Activated B cell treated with CpG ODN at 0.5 μM for 24 hours (primary cell): ENCODE data around the gene BCL3. TPM values are rescaled to one million over a fixed set of nuclear protein-coding genes. Genes with fewer than 3 reads are reported as not detected.

ENCODE experiments used
- ATAC-seq: fragments of 200-7000 bp; cut with Tn5 transposase; one replicate; pipeline ENCODE4 v1.10.0; 2021; ENCODE audit warnings: low read depth, mild to moderate bottlenecking, moderate library complexity
- CTCF ChIA-PET: fragments of 350-600 bp; sonication (Branson Sonifier 250); formaldehyde crosslinking; loops from one replicate; lab custom pipeline; 2021; ENCODE audit warnings: antibody characterized with exemption; lab: Charles Lee
- POLR2A ChIA-PET: fragments of 350-600 bp; sonication (Branson Sonifier 250); formaldehyde crosslinking; loops from one replicate; lab custom pipeline; 2021; ENCODE audit warnings: antibody characterized with exemption; lab: Charles Lee
- DNase-seq: peaks from one replicate; pipeline ENCODE4 v3.0.0; 2022
- H3K27ac Mint-ChIP-seq: one replicate; pipeline ENCODE4 v1.8.0; 2020; ENCODE audit warnings: mixed read lengths
- H3K27me3 Mint-ChIP-seq: one replicate; pipeline ENCODE4 v1.8.0; 2021; ENCODE audit warnings: mixed read lengths
- H3K36me3 Mint-ChIP-seq: one replicate; pipeline ENCODE4 v1.8.0; 2021; ENCODE audit warnings: low read depth, mixed read lengths
- H3K4me1 Mint-ChIP-seq: one replicate; pipeline ENCODE4 v1.8.0; 2021; ENCODE audit warnings: mixed read lengths
- H3K4me3 Mint-ChIP-seq: one replicate; pipeline ENCODE4 v1.8.0; 2020; ENCODE audit warnings: mild to moderate bottlenecking, mixed read lengths
- H3K9me3 Mint-ChIP-seq: one replicate; pipeline ENCODE4 v1.8.0; 2020; ENCODE audit warnings: mixed read lengths
- intact Hi-C: fragments of 100-400 bp; cut with micrococcal nuclease; formaldehyde crosslinking; loops from one replicate; pipeline ENCODE4 v1.15.1; 2024
- total RNA-seq: library from RNA; stranded (reverse); gene quantifications from 2 replicates; pipeline ENCODE4 v1.2.3, GENCODE V29; 2022
- TF ChIP-seq, protein P1 (sequence below): fragments of 200-600 bp; IDR thresholded peaks from one replicate; pipeline ENCODE4 v1.8.0; 2022; ENCODE audit warnings: antibody characterized with exemption, mild to moderate bottlenecking

Gene BCL3
- total RNA-seq, 1 donor from 2014 or later, result 149 TPM

DNA sequence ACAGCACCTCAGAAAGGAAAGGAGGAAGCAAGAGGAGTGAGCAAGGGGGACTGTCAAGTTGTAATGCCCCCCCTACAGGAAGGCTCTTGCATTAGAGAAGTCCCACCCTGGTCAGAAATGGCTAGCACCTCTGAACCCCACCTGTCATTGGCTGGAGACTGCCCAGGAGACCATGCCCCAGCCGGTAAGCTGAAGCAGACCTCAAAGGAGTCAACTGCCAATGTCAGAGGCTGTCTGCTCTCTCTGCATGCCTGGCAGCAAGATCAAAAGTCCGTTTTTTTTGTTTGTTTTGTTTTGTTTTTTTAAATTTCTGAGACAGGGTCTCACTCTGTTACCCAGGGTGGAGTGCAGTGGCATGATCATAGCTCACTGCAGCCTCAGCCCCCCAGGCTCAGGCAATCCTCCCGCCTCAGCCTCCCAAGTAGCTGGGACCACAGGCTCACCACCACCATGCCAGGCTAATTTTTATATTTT lies 8.1 kb upstream of the BCL3 start:
- H3K9me3 Mint-ChIP-seq, result no peaks in the 10 kb centered on the region
- no peak overlapping the region for H3K4me3 Mint-ChIP-seq
- no peaks in the 10 kb centered on the region for H3K36me3 Mint-ChIP-seq
- DNase-seq, result no peak
- no peaks in the 10 kb centered on the region for H3K27me3 Mint-ChIP-seq
- ATAC-seq, result no peak
- intact Hi-C loops, result no loop called here
- TF ChIP-seq, protein P1, sequence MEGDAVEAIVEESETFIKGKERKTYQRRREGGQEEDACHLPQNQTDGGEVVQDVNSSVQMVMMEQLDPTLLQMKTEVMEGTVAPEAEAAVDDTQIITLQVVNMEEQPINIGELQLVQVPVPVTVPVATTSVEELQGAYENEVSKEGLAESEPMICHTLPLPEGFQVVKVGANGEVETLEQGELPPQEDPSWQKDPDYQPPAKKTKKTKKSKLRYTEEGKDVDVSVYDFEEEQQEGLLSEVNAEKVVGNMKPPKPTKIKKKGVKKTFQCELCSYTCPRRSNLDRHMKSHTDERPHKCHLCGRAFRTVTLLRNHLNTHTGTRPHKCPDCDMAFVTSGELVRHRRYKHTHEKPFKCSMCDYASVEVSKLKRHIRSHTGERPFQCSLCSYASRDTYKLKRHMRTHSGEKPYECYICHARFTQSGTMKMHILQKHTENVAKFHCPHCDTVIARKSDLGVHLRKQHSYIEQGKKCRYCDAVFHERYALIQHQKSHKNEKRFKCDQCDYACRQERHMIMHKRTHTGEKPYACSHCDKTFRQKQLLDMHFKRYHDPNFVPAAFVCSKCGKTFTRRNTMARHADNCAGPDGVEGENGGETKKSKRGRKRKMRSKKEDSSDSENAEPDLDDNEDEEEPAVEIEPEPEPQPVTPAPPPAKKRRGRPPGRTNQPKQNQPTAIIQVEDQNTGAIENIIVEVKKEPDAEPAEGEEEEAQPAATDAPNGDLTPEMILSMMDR, result no peak
- ChIA-PET POLR2A (no interaction called here), CTCF (interaction anchor here (1.0 kb wide), 1 partner anchor 30 kb away, joined by 3 read pairs; no protein-coding TSS in a partner anchor)
- H3K27ac Mint-ChIP-seq, result no peak overlapping the region
- peaks cover 25% of the 10 kb centered on the region for H3K4me1 Mint-ChIP-seq

DNA sequence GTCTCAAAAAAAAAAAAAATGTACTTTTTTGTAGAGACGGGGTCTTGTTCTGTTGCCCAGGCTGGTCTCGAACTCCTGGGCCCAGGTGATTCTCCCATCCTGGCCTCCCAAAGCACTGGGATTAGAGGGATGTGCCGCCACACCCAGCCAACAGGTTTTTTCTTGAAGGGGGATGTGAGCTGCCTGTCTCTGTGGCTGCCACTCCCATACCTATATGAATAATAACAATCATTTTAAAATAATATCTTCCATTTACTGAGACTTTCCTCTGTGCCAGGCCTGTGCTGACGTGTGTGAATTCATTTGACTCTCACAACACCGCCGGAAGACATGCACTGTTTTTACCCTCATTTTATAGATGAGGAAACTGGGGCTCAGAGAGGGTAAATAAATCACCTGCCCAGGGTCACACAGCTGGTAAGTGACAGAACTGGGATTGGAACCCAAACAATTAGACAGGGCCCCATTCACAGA lies 7.2 kb upstream of the BCL3 start:
- peak overlapping the region; percentile 50 for H3K27ac Mint-ChIP-seq
- no peak overlapping the region for H3K4me3 Mint-ChIP-seq
- ATAC-seq, result no peak
- TF ChIP-seq, protein P1, result no peak
- no peaks in the 10 kb centered on the region for H3K27me3 Mint-ChIP-seq
- POLR2A ChIA-PET, result interaction anchor here (0.6 to 3.4 kb wide), 6 partner anchors 9 to 29 kb away, joined by 3 to 28 read pairs (median 4); no protein-coding TSS in a partner anchor
- no peaks in the 10 kb centered on the region for H3K9me3 Mint-ChIP-seq
- H3K4me1 Mint-ChIP-seq, result peaks cover 26% of the 10 kb centered on the region
- CTCF ChIA-PET, result no interaction called here
- DNase-seq, result no peak
- no peaks in the 10 kb centered on the region for H3K36me3 Mint-ChIP-seq
- intact Hi-C loops, result no loop called here

DNA sequence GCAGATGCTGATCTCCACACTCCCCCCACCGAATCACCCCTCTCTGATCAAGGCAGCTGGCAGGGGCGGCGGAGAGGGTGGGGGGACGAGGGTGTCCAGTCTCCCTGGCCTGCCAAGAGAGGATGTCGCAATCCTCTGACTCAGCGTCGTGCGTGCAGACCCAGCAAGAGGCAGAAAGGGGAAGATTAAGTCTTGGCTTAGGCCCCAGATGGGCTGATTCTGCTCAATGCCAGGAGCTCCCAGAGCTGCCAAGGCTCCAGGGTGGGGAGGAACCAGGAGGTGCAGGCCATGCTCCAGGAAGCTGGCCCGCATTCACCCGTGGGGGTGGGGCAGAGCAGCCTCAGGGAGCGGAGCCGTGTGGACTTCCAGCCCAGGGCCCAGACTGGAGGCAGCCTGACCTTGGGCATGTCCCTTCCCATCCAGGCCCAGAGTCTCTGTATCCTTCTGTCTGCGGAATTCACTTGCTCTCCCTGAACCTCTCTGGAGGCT lies 6.6 kb upstream of the BCL3 start:
- H3K4me1 Mint-ChIP-seq, result peaks cover 29% of the 10 kb centered on the region
- ChIA-PET POLR2A (interaction anchor here (0.6 to 3.4 kb wide), 5 partner anchors 9 to 29 kb away, joined by 3 to 28 read pairs (median 5); no protein-coding TSS in a partner anchor), CTCF (no interaction called here)
- H3K27ac Mint-ChIP-seq, result peak overlapping the region; percentile 56
- H3K9me3 Mint-ChIP-seq, result no peaks in the 10 kb centered on the region
- no peaks in the 10 kb centered on the region for H3K36me3 Mint-ChIP-seq
- intact Hi-C loops, result no loop called here
- no peaks in the 10 kb centered on the region for H3K27me3 Mint-ChIP-seq
- ATAC-seq (peak; percentile 70), DNase-seq (no peak)
- TF ChIP-seq, protein P1, result no peak
- no peak overlapping the region for H3K4me3 Mint-ChIP-seq

DNA sequence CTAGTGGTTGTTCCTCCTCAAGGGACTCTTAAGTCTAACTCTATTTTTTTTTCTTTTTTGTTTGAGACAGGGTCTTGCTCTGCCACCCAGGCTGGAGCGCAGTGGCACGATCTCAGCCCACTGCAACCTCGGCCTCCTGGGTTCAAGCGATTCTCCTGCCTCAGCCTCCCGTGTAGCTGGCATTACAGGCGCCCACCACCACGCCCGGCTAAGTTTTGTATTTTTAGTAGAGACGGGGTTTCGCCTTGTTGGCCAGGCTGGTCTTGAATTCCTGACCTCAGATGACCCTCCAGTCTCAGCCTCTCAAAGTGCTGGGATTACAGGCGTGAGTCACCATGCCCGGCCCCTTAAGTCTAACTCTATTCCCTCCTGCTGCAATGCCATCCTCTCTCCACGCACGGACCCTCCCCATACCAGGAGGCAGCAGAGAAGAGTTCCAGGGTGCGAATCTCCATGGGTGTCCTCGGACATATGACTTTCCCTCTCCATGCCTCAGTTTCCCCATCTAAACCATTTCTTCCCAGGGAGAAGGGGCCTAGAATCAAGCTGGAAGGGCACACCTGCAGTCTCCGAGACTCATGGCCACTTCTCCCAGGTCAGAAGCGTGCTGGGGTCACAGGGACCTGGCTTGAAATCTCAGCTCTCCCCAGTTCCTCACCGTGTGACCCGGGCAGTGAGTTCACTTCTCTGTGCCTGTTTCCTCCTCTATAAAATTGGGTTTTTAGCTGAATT lies 6.0 kb upstream of the BCL3 start:
- H3K27ac Mint-ChIP-seq, result peak overlapping the region; percentile 56
- H3K9me3 Mint-ChIP-seq, result no peaks in the 10 kb centered on the region
- ChIA-PET POLR2A (interaction anchor here (0.7 to 3.4 kb wide), 5 partner anchors 10 to 28 kb away, joined by 3 to 28 read pairs (median 5); no protein-coding TSS in a partner anchor), CTCF (interaction anchor here (0.9 to 1.4 kb wide), 2 partner anchors 18 to 28 kb away, joined by 3 to 4 read pairs; no protein-coding TSS in a partner anchor)
- no peaks in the 10 kb centered on the region for H3K36me3 Mint-ChIP-seq
- no peak for ATAC-seq
- intact Hi-C loops, result no loop called here
- peaks cover 31% of the 10 kb centered on the region for H3K4me1 Mint-ChIP-seq
- TF ChIP-seq, protein P1, result no peak
- DNase-seq, result no peak
- no peak overlapping the region for H3K4me3 Mint-ChIP-seq
- no peaks in the 10 kb centered on the region for H3K27me3 Mint-ChIP-seq

DNA sequence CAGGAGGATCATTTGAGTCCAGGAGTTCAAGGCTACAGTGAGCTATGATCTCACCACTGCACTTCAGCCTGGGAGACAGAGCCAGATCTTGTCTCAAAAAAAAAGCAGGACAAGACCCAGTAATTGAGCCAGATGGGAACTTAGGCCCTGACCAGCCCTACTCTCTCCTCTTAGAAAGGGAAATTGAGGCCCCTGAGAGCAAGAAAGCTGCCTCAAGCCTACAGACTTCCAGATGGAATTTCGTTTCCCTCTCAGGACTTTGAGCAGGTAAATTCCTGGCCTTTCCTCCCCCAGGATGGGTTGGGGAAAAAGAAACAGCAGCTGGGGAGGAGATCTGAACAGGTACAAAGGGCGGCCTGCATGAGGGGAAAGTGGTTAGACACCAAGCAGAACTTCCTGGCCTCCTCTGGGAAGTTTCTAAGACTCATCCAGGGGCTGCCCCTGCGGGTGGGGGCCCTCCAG lies 3.6 kb upstream of the BCL3 start:
- DNase-seq (no peak), ATAC-seq (no peak)
- no peaks in the 10 kb centered on the region for H3K9me3 Mint-ChIP-seq
- H3K36me3 Mint-ChIP-seq, result peaks cover 12% of the 10 kb centered on the region
- H3K4me3 Mint-ChIP-seq, result no peak overlapping the region
- intact Hi-C loops, result no loop called here
- H3K27me3 Mint-ChIP-seq, result no peaks in the 10 kb centered on the region
- peaks cover 44% of the 10 kb centered on the region for H3K4me1 Mint-ChIP-seq
- CTCF ChIA-PET, result interaction anchor here (1.1 kb wide), 1 partner anchor 25 kb away, joined by 4 read pairs; no protein-coding TSS in a partner anchor
- POLR2A ChIA-PET, result interaction anchor here (0.6 to 3.4 kb wide), 3 partner anchors 9 to 1178 kb away, joined by 3 to 28 read pairs (median 5); no protein-coding TSS in a partner anchor
- TF ChIP-seq, protein P1, result no peak
- H3K27ac Mint-ChIP-seq, result no peak overlapping the region
